Measurements from ENCODE around the gene EDA. TPM values are rescaled to one million over a fixed set of nuclear protein-coding genes. Genes with fewer than 3 reads are reported as not detected.

Gene EDA
- total RNA-seq, 4 donors from 2014 or later, result 0.51 to 3.3 (median 1.3) TPM

DNA sequence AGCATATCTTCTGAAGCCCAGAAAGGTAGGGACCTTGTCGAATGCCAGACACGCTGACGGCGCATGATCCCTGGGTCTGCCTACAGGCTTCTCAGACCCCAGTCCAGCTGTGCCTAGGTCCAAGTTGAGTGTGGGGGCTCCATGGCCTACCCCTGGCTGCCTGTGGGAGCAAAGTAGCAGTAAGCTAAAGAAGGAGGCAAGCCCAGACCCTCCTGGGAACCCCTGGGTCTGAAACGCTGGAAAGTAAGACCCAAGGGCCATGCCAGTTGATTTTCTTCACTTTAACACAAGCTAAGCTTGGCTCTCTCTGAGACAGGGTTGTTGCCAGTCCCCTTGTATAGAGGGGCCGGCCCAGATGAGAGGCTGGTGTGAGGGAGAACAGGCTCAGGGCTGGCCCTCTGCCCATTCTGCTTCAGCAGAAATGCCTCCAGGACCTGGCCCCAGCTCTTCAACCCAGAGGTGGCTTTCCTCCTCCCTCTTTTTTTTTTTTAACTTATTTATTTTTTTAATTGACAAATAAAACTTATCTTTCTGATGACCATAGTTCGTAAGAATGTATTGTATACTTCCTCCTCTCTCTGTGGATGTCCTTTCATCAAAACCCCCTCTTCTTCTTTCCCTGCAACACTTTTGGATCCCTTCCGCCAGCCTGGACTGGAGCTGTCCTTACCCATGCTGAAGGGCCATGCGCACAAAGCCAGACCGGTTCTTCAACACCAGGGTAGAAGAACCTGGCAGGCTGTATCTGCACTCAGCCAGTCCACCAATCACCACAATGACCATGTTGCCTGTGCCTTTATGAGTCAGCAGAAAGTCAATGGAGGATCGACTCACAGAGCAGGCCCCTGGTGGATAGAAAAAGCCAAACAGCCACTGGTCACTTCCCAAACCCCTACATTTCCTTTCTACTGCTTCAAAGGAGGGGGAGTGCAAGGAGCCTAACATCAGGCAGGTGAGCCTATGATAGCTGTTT is 426.8 kb downstream of the EDA start:
- no peak overlapping the region for H3K27ac ChIP-seq
- DNase-seq (no peak), ATAC-seq (no peak)
- H3K4me1 ChIP-seq, result no peaks in the 10 kb centered on the region
- intact Hi-C loops (cut with DNase I; ENCODE audit: low total_unique reads), result no loop called here
- H3K27me3 ChIP-seq, result no peaks in the 10 kb centered on the region
- H3K36me3 ChIP-seq, result no peaks in the 10 kb centered on the region
- in situ Hi-C loops (cut with MboI; ENCODE audit: low sequenced_read_pairs in 4 of 4), result loop anchor here in 1 of 4 donors (25.0 kb wide), 1 partner anchor 505 kb away; no protein-coding TSS in a partner anchor
- TF ChIP-seq, protein P1, sequence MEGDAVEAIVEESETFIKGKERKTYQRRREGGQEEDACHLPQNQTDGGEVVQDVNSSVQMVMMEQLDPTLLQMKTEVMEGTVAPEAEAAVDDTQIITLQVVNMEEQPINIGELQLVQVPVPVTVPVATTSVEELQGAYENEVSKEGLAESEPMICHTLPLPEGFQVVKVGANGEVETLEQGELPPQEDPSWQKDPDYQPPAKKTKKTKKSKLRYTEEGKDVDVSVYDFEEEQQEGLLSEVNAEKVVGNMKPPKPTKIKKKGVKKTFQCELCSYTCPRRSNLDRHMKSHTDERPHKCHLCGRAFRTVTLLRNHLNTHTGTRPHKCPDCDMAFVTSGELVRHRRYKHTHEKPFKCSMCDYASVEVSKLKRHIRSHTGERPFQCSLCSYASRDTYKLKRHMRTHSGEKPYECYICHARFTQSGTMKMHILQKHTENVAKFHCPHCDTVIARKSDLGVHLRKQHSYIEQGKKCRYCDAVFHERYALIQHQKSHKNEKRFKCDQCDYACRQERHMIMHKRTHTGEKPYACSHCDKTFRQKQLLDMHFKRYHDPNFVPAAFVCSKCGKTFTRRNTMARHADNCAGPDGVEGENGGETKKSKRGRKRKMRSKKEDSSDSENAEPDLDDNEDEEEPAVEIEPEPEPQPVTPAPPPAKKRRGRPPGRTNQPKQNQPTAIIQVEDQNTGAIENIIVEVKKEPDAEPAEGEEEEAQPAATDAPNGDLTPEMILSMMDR (IDR thresholded peaks at IDR 0.05 in 4 of 5, conservative IDR thresholded peaks at IDR 0.05 in 1 of 5), result no peak
- no peak for TF ChIP-seq POLR2A (IDR thresholded peaks at IDR 0.05)
- H3K4me3 ChIP-seq, result no peak overlapping the region
- H3K9me3 ChIP-seq, result no peaks in the 10 kb centered on the region

GRCh38 chrX:70043685-70044084 is 427.8 kb downstream of the EDA start:
- no peaks in the 10 kb centered on the region for H3K9me3 ChIP-seq
- in situ Hi-C loops (cut with MboI; ENCODE audit: low sequenced_read_pairs in 4 of 4), result loop anchor here in 1 of 4 donors (25.0 kb wide), 1 partner anchor 506 kb away; no protein-coding TSS in a partner anchor
- intact Hi-C loops (cut with DNase I; ENCODE audit: low total_unique reads), result no loop called here
- H3K27ac ChIP-seq, result no peak overlapping the region
- H3K27me3 ChIP-seq, result no peaks in the 10 kb centered on the region
- ATAC-seq (no peak), DNase-seq (no peak)
- H3K36me3 ChIP-seq, result no peaks in the 10 kb centered on the region
- no peaks in the 10 kb centered on the region for H3K4me1 ChIP-seq
- no peak for TF ChIP-seq POLR2A (IDR thresholded peaks at IDR 0.05)
- TF ChIP-seq, protein P1 (IDR thresholded peaks at IDR 0.05 in 4 of 5, conservative IDR thresholded peaks at IDR 0.05 in 1 of 5), result no peak
- no peak overlapping the region for H3K4me3 ChIP-seq

- intact Hi-C loops (cut with DNase I; ENCODE audit: low total_unique reads), result no loop called here
- H3K4me1 ChIP-seq, result no peaks in the 10 kb centered on the region
- in situ Hi-C loops (cut with MboI; ENCODE audit: low sequenced_read_pairs in 4 of 4), result loop anchor here in 1 of 4 donors (25.0 kb wide), 1 partner anchor 507 kb away; no protein-coding TSS in a partner anchor
- no peak for TF ChIP-seq POLR2A (IDR thresholded peaks at IDR 0.05)
- TF ChIP-seq, protein P1 (IDR thresholded peaks at IDR 0.05 in 4 of 5, conservative IDR thresholded peaks at IDR 0.05 in 1 of 5), result no peak
- no peak for DNase-seq
- H3K27ac ChIP-seq, result no peak overlapping the region
- ATAC-seq, result no peak
- H3K4me3 ChIP-seq, result no peak overlapping the region
- no peaks in the 10 kb centered on the region for H3K36me3 ChIP-seq
- H3K9me3 ChIP-seq, result no peaks in the 10 kb centered on the region
- no peaks in the 10 kb centered on the region for H3K27me3 ChIP-seq
These were observed 428.8 kb downstream of the EDA start for GRCh38 chrX:70044541-70045245.

DNA sequence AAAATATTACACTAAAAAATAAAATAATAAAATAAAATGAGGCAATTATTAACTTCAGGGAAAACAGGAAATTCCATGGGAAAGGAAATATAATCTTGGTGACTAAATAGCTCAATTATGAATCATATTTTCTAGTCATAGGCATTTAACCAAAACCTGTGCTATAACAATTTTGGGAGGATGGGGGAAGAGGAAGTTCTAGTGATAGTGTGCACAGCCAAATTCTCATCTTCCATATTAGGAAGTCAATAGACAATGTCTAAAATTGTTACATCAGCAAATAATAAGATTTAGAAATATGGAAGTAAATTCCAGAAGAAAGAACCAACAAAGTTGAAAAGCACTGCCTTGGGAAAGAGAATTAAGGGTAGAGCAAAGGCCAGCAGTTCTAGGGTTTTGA is 431.1 kb downstream of the EDA start:
- intact Hi-C loops (cut with DNase I; ENCODE audit: low total_unique reads), result no loop called here
- no peak overlapping the region for H3K4me3 ChIP-seq
- H3K27me3 ChIP-seq, result no peaks in the 10 kb centered on the region
- in situ Hi-C loops (cut with MboI; ENCODE audit: low sequenced_read_pairs in 4 of 4), result loop anchor here in 1 of 4 donors (25.0 kb wide), 1 partner anchor 510 kb away; no protein-coding TSS in a partner anchor
- no peaks in the 10 kb centered on the region for H3K4me1 ChIP-seq
- TF ChIP-seq POLR2A (IDR thresholded peaks at IDR 0.05), result no peak
- TF ChIP-seq, protein P1 (IDR thresholded peaks at IDR 0.05 in 4 of 5, conservative IDR thresholded peaks at IDR 0.05 in 1 of 5), result no peak
- no peaks in the 10 kb centered on the region for H3K9me3 ChIP-seq
- DNase-seq (no peak), ATAC-seq (no peak)
- H3K36me3 ChIP-seq, result no peaks in the 10 kb centered on the region
- H3K27ac ChIP-seq, result no peak overlapping the region

Measured in gastrocnemius medialis (tissue), 4 donors.